Activated CD8-positive, alpha-beta T cell treated with anti-CD3 and anti-CD28 coated beads for 36 hours (primary cell): Measurements from ENCODE around the gene DHRS4. TPM values are rescaled to one million over a fixed set of nuclear protein-coding genes. Genes with fewer than 3 reads are reported as not detected.
"Not testable (repeated sequence)": the region's sequence is repeated elsewhere in the genome, so short reads cannot be mapped to it uniquely, and the experiment has no call there.

Experiments
- ATAC-seq: fragments of 200-7000 bp; cut with Tn5 transposase; one replicate; pipeline ENCODE4 v1.10.0; 2021; ENCODE audit warnings: mild to moderate bottlenecking, moderate library complexity
- CTCF ChIA-PET: fragments of 350-600 bp; sonication (Branson Sonifier 250); formaldehyde crosslinking; loops from one replicate; lab custom pipeline; 2021; ENCODE audit warnings: antibody characterized with exemption; lab: Charles Lee
- POLR2A ChIA-PET: fragments of 350-600 bp; sonication (Branson Sonifier 250); formaldehyde crosslinking; loops from one replicate; lab custom pipeline; 2021; ENCODE audit warnings: antibody characterized with exemption; lab: Charles Lee
- DNase-seq: peaks from one replicate; pipeline ENCODE4 v3.0.0-alpha.2; 2020
- H3K27ac Mint-ChIP-seq: one replicate; pipeline ENCODE4 v1.8.0; 2021; ENCODE audit warnings: mild to moderate bottlenecking, mixed read lengths
- H3K27me3 Mint-ChIP-seq: one replicate; pipeline ENCODE4 v1.8.0; 2021; ENCODE audit warnings: mixed read lengths
- H3K36me3 Mint-ChIP-seq: one replicate; pipeline ENCODE4 v1.8.0; 2021; ENCODE audit warnings: low read depth, mixed read lengths
- H3K4me1 Mint-ChIP-seq: one replicate; pipeline ENCODE4 v1.8.0; 2021; ENCODE audit warnings: low read depth, mixed read lengths
- H3K4me3 Mint-ChIP-seq: one replicate; pipeline ENCODE4 v1.8.0; 2021; ENCODE audit warnings: mild to moderate bottlenecking, moderate library complexity, mixed read lengths
- H3K9me3 Mint-ChIP-seq: one replicate; pipeline ENCODE4 v1.8.0; 2021; ENCODE audit warnings: mixed read lengths
- CTCF ChIP-seq: fragments of 200-600 bp; IDR thresholded peaks from one replicate; pipeline ENCODE4 v1.8.0; 2022; ENCODE audit warnings: antibody characterized with exemption, mild to moderate bottlenecking
- intact Hi-C: fragments of 100-400 bp; cut with micrococcal nuclease; formaldehyde crosslinking; loops from one replicate; pipeline ENCODE4 v1.10.0; 2022
- total RNA-seq, 2 experiments: library from RNA; stranded (reverse); gene quantifications; one replicate each; pipeline ENCODE4 v1.2.3, GENCODE V29; 2021

DHRS4 gene
- total RNA-seq, 2 experiments from 2014 or later = 19.9 to 21.7 TPM

- Mint-ChIP-seq H3K4me3 (peak overlapping the region; percentile 87), H3K4me1 (peaks cover 22% of the 10 kb centered on the region), H3K27ac (peak overlapping the region; percentile 91)
- H3K27me3 Mint-ChIP-seq, DNase-seq, intact Hi-C loops, H3K36me3 Mint-ChIP-seq, H3K9me3 Mint-ChIP-seq, POLR2A ChIA-PET: not testable (repeated sequence)
- peak; percentile 30 for TF ChIP-seq CTCF
- CTCF ChIA-PET = interaction anchor here (0.9 to 2.6 kb wide), 6 partner anchors 24 to 619 kb away, joined by 3 to 13 read pairs (median 3); no protein-coding TSS in a partner anchor
- peak; percentile 3 for ATAC-seq
Observed at GRCh38 chr14:23954279-23954614, 677 bp downstream of the DHRS4 start.

- DNase-seq, ATAC-seq, H3K4me3 Mint-ChIP-seq, H3K36me3 Mint-ChIP-seq, H3K27me3 Mint-ChIP-seq, POLR2A ChIA-PET, intact Hi-C loops, H3K9me3 Mint-ChIP-seq, H3K27ac Mint-ChIP-seq: not testable (repeated sequence)
- CTCF ChIA-PET = interaction anchor here (0.9 to 2.6 kb wide), 5 partner anchors 24 to 619 kb away, joined by 3 to 13 read pairs (median 3); no protein-coding TSS in a partner anchor
- peaks cover 22% of the 10 kb centered on the region for H3K4me1 Mint-ChIP-seq
Observed at GRCh38 chr14:23954965-23955364, 1.4 kb downstream of the DHRS4 start.

GRCh38 chr14:23955811-23956210, 2.2 kb downstream of the DHRS4 start:
- intact Hi-C loops, DNase-seq, H3K36me3 Mint-ChIP-seq, POLR2A ChIA-PET, H3K9me3 Mint-ChIP-seq, ATAC-seq, H3K27ac Mint-ChIP-seq, H3K27me3 Mint-ChIP-seq, H3K4me3 Mint-ChIP-seq: not testable (repeated sequence)
- peaks cover 22% of the 10 kb centered on the region for H3K4me1 Mint-ChIP-seq
- CTCF ChIA-PET = interaction anchor here (1.6 kb wide), 1 partner anchor 92 kb away, joined by 3 read pairs; no protein-coding TSS in a partner anchor

- H3K27ac Mint-ChIP-seq, DNase-seq, H3K27me3 Mint-ChIP-seq, CTCF ChIA-PET, H3K4me3 Mint-ChIP-seq, H3K9me3 Mint-ChIP-seq, intact Hi-C loops, POLR2A ChIA-PET, H3K36me3 Mint-ChIP-seq, H3K4me1 Mint-ChIP-seq, ATAC-seq: not testable (repeated sequence)
Observed at GRCh38 chr14:23957913-23958569, 4.5 kb downstream of the DHRS4 start.

DNA sequence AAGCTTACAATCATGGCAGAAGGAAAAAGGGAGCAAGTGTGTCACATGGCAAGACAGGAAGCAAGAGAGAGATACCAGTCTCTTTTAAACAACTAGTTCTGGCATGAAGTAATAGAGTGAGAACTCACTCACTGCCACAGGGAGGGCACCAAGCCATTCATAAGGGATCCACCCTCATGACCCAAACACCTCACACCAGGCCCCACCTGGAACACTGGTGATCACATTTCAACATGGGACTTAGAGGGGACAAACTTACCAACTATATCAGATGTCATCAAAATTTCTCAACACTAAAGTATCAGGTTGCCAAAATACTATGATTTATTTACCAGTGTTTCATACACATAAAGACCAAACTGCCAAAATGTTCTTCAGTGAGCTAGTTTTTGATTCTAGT, 7.3 kb downstream of the DHRS4 start:
- intact Hi-C loops, H3K4me3 Mint-ChIP-seq, H3K9me3 Mint-ChIP-seq, H3K27ac Mint-ChIP-seq, ATAC-seq, H3K4me1 Mint-ChIP-seq, POLR2A ChIA-PET, DNase-seq, H3K27me3 Mint-ChIP-seq, CTCF ChIA-PET: not testable (repeated sequence)
- peaks cover 12% of the 10 kb centered on the region for H3K36me3 Mint-ChIP-seq

DNA sequence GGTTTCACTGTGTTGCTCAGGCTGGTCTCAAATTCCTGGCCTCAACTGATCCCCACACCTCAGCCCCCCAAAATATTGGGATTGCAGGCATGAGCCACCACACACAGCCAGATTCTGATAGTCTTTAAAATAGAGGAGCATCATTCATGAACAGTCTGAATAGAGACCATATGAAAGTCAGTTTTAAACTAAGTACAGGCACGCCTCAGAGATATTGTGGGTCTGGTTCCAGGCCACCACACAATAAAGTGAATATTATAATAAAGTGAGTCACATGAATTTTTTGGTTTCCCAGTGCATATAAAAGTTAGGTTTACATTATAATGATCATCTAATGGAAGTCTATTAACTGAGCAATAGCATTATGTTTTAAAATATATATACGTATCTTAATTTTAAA, 8.1 kb downstream of the DHRS4 start:
- ATAC-seq, intact Hi-C loops, CTCF ChIA-PET, DNase-seq, H3K4me3 Mint-ChIP-seq, H3K27me3 Mint-ChIP-seq, H3K9me3 Mint-ChIP-seq, H3K4me1 Mint-ChIP-seq, POLR2A ChIA-PET, H3K36me3 Mint-ChIP-seq, H3K27ac Mint-ChIP-seq: not testable (repeated sequence)

DNA sequence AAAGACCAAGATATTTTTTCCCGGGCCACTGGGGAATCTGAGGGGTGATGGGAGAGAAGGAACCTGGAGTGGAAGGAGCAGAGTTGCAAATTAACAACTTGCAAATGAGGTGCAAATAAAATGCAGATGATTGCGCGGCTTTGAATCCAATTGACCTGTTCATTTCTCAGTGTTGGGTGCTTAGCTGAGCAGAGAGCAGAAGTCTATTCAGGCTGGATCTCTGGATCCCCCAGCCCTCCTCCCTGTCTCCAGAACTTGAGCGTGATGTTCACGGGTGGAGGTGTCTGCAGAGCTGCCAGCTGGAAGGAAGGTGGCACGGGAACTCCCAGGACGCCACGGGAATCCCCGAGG, 15.5 kb downstream of the DHRS4 start:
- H3K4me3 Mint-ChIP-seq, DNase-seq, H3K36me3 Mint-ChIP-seq, H3K27ac Mint-ChIP-seq, H3K27me3 Mint-ChIP-seq, ATAC-seq, intact Hi-C loops, POLR2A ChIA-PET, H3K4me1 Mint-ChIP-seq, CTCF ChIA-PET, H3K9me3 Mint-ChIP-seq: not testable (repeated sequence)

DNA sequence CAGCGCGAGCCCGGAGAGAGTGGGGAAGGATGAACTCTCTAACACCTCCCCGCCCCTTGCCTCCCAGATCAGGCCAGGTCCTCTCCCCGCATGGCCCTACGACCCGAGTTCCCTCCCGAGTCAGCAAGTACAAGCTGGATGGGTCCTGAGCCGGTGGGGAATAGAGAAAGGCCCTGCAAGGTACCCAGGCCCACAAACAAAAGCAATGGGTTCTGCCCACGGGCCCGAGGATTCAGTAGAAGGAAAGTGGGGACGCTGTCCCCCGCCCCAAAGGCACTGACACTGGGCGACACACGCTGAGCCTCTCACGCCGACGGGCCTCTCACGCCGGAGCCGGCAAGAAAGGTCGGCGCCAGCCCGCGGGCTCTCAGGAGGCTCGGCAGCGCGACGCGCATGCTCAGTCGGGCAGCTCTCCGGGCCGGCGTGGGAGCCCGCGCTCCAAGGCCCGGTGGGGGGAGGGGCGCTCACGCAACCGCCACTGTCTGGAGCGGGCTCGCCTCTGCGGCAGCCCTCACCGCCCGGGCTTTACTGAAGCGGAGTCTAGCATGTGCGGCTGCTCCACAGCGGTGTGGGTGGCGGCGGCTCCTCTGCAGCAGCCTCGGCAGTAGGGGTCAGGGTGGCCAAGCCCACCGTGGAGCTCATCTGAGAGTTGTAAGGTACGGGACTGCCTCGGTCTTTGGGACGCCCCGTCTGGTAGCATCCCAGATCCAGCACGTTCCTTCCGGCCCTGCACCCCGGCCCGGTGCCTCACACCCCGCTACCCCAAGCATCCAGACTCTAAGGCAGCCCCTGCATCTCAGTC, 16.1 kb downstream of the DHRS4 start:
- peak overlapping the region; percentile 33 for H3K4me3 Mint-ChIP-seq
- H3K27ac Mint-ChIP-seq, H3K36me3 Mint-ChIP-seq, POLR2A ChIA-PET, H3K9me3 Mint-ChIP-seq, intact Hi-C loops, H3K27me3 Mint-ChIP-seq, CTCF ChIA-PET, H3K4me1 Mint-ChIP-seq: not testable (repeated sequence)
- peak; percentile 68 for DNase-seq
- ATAC-seq = peak; percentile 95

GRCh38 chr14:23970283-23970659, 16.7 kb downstream of the DHRS4 start:
- peak overlapping the region; percentile 29 for H3K4me3 Mint-ChIP-seq
- H3K27ac Mint-ChIP-seq, H3K27me3 Mint-ChIP-seq, CTCF ChIA-PET, H3K4me1 Mint-ChIP-seq, H3K36me3 Mint-ChIP-seq, DNase-seq, POLR2A ChIA-PET, intact Hi-C loops, H3K9me3 Mint-ChIP-seq: not testable (repeated sequence)
- ATAC-seq = peak; percentile 40

DNA sequence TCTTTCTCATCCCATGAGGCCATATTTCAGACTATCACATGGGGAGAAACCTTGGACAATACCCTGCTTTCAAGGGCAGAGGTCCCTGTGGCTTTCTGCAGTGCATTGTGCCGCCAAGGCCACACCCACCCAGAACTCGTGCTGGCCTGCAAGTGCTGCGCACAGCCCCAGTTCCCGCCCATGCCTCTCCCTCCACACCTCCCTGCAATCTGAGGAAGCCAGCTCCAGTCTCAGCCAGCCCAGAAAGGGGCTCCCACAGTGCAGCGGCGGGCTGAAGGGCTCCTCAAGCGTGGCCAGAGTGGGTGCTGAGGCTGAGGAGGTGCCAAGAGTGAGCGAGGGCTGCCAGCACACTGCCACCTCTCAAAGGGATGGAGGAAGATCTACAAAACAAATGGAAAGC, 19.6 kb downstream of the DHRS4 start:
- POLR2A ChIA-PET, H3K36me3 Mint-ChIP-seq, H3K4me3 Mint-ChIP-seq, H3K27me3 Mint-ChIP-seq, DNase-seq, H3K27ac Mint-ChIP-seq, H3K9me3 Mint-ChIP-seq, CTCF ChIA-PET, H3K4me1 Mint-ChIP-seq, intact Hi-C loops, ATAC-seq: not testable (repeated sequence)

DNA sequence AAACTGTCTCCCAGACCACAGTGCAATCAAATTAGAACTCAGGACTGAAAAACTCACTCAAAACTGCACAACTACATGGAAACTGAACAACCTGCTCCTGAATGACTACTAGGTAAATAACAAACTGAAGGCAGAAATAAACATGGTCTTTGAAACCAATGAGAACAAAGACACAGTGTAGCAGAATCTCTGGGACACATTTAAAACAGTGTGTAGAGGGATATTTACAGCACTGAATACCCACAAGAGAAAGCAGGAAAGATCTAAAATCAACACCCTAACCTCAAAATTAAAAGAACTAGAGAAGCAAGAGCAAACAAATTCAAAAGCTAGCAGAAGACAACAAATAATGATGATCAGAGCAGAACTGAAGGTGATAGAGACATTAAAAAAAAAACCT, 20.5 kb downstream of the DHRS4 start:
- ATAC-seq, H3K9me3 Mint-ChIP-seq, H3K4me1 Mint-ChIP-seq, H3K27me3 Mint-ChIP-seq, DNase-seq, H3K4me3 Mint-ChIP-seq, H3K27ac Mint-ChIP-seq, H3K36me3 Mint-ChIP-seq, POLR2A ChIA-PET: not testable (repeated sequence)
- intact Hi-C loops = loop anchor here (2.0 kb wide), 1 partner anchor 41 kb away; no protein-coding TSS in a partner anchor
- CTCF ChIA-PET = interaction anchor here (1.4 to 1.5 kb wide), 2 partner anchors 84 to 342 kb away, joined by 4 to 5 read pairs; no protein-coding TSS in a partner anchor
